ENCODE results near the gene INTS14.

DNA sequence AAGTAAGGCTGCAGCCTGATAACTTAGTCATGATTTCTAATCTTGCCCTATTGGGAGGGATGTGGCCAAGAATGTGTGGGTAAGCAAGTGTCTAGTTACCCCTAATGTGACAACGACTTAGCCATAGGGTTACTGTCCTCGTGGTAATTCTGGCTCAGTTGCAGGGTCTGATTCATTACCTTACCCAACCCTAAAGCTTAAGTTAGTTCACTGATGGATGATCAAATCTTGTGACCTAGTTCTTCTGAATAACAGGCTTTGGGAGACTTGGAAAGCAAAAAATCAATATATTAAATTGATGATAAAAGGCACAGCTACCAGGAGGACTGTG lies 1.6 kb upstream of the INTS14 start:
- TF ChIP-seq CTCF (IDR thresholded peaks at IDR 0.05; ENCODE audit: insufficient read depth, low read depth, low read length) (no peak), EZH2 (IDR thresholded peaks at IDR 0.05; ENCODE audit: insufficient read depth, low read length) (no peak)
